Nephron progenitor cell (in vitro differentiated cells): Measurements from ENCODE around the gene TTC12.

Experiments used
- DNase-seq: peaks from one replicate; pipeline ENCODE4 v3.0.0; 2021
- H3K27ac Mint-ChIP-seq: 2 replicates; pipeline ENCODE4 v1.8.0; 2021; ENCODE audit warnings: mild to moderate bottlenecking, moderate library complexity, mixed read lengths
- H3K27me3 Mint-ChIP-seq: 2 replicates; pipeline ENCODE4 v1.8.0; 2021; ENCODE audit warnings: mild to moderate bottlenecking, low read depth, mixed read lengths; ENCODE audit not compliant: poor library complexity
- H3K36me3 Mint-ChIP-seq: 2 replicates; pipeline ENCODE4 v1.8.0; 2021; ENCODE audit warnings: low read depth, mixed read lengths
- H3K4me1 Mint-ChIP-seq: 2 replicates; pipeline ENCODE4 v1.8.0; 2021; ENCODE audit warnings: mixed read lengths
- H3K4me3 Mint-ChIP-seq: 2 replicates; pipeline ENCODE4 v1.8.0; 2021; ENCODE audit warnings: mild to moderate bottlenecking, moderate library complexity, mixed read lengths
- H3K9me3 Mint-ChIP-seq: 2 replicates; pipeline ENCODE4 v1.8.0; 2021; ENCODE audit warnings: mild to moderate bottlenecking, moderate library complexity, mixed read lengths
- CTCF ChIP-seq: fragments of 200-600 bp; sonication (generic); IDR thresholded peaks from 2 replicates; pipeline ENCODE4 v1.5.0; 2021; ENCODE audit warnings: antibody characterized with exemption

TTC12 gene

GRCh38 chr11:113363996-113364641, 49.7 kb downstream of the TTC12 start:
- H3K27ac Mint-ChIP-seq = no peak overlapping the region
- H3K27me3 Mint-ChIP-seq = no peaks in the 10 kb centered on the region
- H3K36me3 Mint-ChIP-seq = peaks cover 23% of the 10 kb centered on the region
- H3K4me3 Mint-ChIP-seq = no peak overlapping the region
- TF ChIP-seq CTCF = no peak
- DNase-seq = no peak
- no peaks in the 10 kb centered on the region for H3K4me1 Mint-ChIP-seq
- no peaks in the 10 kb centered on the region for H3K9me3 Mint-ChIP-seq

DNA sequence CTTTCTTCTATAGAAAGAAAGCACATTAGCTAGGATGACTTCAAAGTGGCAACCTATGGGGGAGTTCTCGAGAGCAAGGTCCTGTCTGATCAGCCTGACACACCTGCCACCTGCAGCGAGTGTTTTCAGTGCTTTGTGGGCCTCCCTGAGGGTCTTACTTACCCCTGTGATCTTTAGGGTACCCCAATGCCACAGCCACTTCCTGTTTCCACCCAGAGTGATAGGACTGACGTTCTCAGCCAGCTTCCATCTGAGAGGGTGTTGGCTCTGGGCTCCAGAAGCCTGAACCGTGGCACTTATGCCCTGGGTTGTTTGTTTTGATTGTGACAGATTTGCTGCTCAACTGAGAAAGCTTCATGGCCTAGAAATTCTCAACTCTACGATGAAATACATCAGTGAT, 51.5 kb downstream of the TTC12 start:
- peaks cover 10% of the 10 kb centered on the region for H3K36me3 Mint-ChIP-seq
- no peak for DNase-seq
- H3K27me3 Mint-ChIP-seq = no peaks in the 10 kb centered on the region
- H3K9me3 Mint-ChIP-seq = no peaks in the 10 kb centered on the region
- no peak overlapping the region for H3K27ac Mint-ChIP-seq
- no peaks in the 10 kb centered on the region for H3K4me1 Mint-ChIP-seq
- no peak overlapping the region for H3K4me3 Mint-ChIP-seq
- TF ChIP-seq CTCF = no peak

GRCh38 chr11:113369411-113369810, 55.0 kb downstream of the TTC12 start:
- DNase-seq = no peak
- TF ChIP-seq CTCF = no peak
- Mint-ChIP-seq H3K27me3 (no peaks in the 10 kb centered on the region), H3K9me3 (no peaks in the 10 kb centered on the region), H3K4me3 (no peak overlapping the region), H3K36me3 (no peaks in the 10 kb centered on the region), H3K4me1 (no peaks in the 10 kb centered on the region), H3K27ac (no peak overlapping the region)

DNA sequence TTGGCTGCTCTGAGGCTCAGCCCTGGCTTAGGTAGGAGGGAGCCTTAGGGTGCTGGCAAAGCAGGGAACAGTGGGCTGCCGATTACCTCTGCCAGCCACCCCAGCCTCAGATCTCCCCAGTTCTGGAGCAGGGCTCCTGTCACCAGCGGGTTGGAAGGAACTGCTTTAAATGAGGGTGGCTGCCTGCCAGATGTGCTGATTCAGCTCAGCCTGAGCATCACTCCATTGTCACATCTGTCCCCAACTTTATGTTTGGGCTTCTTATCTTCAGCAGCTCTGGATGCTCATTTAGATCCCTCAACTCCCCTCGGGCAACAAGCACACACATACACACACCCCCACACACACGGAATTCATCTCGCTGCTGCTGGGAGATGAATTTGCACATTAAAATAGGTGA, 56.3 kb downstream of the TTC12 start:
- Mint-ChIP-seq H3K4me3 (no peak overlapping the region), H3K27ac (no peak overlapping the region), H3K27me3 (no peaks in the 10 kb centered on the region), H3K9me3 (no peaks in the 10 kb centered on the region), H3K36me3 (no peaks in the 10 kb centered on the region), H3K4me1 (no peaks in the 10 kb centered on the region)
- DNase-seq = no peak
- TF ChIP-seq CTCF = no peak

DNA sequence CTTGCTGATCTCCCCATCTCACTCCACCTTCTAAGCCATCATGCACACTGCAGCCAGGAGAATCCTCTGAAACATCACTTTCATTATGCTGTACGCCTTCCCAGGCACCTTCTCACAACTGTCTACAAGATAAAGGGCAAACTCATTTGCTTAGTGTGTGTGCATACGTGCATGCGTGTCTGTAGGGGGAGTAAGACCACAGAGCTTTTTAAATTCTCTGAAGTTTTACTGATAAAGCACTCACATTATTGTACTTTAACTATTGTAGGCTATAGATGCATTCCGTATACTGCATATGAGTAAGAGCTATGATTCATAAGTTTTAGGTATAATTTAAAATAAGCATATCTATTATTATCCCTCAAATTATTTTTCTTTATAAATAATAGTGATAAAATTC, 57.9 kb downstream of the TTC12 start:
- DNase-seq = no peak
- H3K27ac Mint-ChIP-seq = no peak overlapping the region
- H3K4me3 Mint-ChIP-seq = no peak overlapping the region
- H3K9me3 Mint-ChIP-seq = no peaks in the 10 kb centered on the region
- no peaks in the 10 kb centered on the region for H3K27me3 Mint-ChIP-seq
- no peaks in the 10 kb centered on the region for H3K36me3 Mint-ChIP-seq
- H3K4me1 Mint-ChIP-seq = no peaks in the 10 kb centered on the region
- TF ChIP-seq CTCF = no peak

GRCh38 chr11:113373306-113373705, 58.9 kb downstream of the TTC12 start:
- Mint-ChIP-seq H3K27ac (no peak overlapping the region), H3K36me3 (no peaks in the 10 kb centered on the region), H3K4me1 (no peaks in the 10 kb centered on the region), H3K9me3 (no peaks in the 10 kb centered on the region), H3K27me3 (no peaks in the 10 kb centered on the region), H3K4me3 (no peak overlapping the region)
- no peak for TF ChIP-seq CTCF
- DNase-seq = no peak
